HepG2 (cell line): ENCODE data around the gene STK40. TPM values are rescaled to one million over a fixed set of nuclear protein-coding genes. Genes with fewer than 3 reads are reported as not detected.

Experiments
- EED ChIP-seq: sonication (generic); formaldehyde crosslinking; IDR thresholded peaks from 2 replicates; pipeline ENCODE4 v1.5.0; 2020; ENCODE audit warnings: mild to moderate bottlenecking, missing genetic modification reagents
- HNRNPK ChIP-seq: fragments of 200-400 bp; formaldehyde crosslinking; IDR thresholded peaks from 2 replicates; pipeline ENCODE4 v1.6.1; 2018; ENCODE audit warnings: low read length, low read depth, moderate library complexity, mild to moderate bottlenecking; ENCODE audit not compliant: poor library complexity, severe bottlenecking
- KLF6 ChIP-seq: IDR thresholded peaks from 2 replicates; pipeline ENCODE4 v1.8.0; 2016; ENCODE audit warnings: missing biosample characterization, missing genetic modification reagents
- NCOR1 ChIP-seq: fragments of 200-600 bp; sonication (generic); IDR thresholded peaks from 2 replicates; pipeline ENCODE4 v1.7.0; 2017; ENCODE audit warnings: antibody characterized with exemption, low read length, borderline replicate concordance
- SMAD1 ChIP-seq: sonication (generic); formaldehyde crosslinking; IDR thresholded peaks from 2 replicates; pipeline ENCODE4 v1.4.0; 2020; ENCODE audit warnings: missing genetic modification reagents, low read depth, mild to moderate bottlenecking, borderline replicate concordance
- SMARCC2 ChIP-seq: fragments of 450-650 bp; IDR thresholded peaks from 2 replicates; pipeline ENCODE4 v1.6.1; 2017; ENCODE audit warnings: antibody characterized with exemption, mild to moderate bottlenecking
- ZNF432 ChIP-seq: sonication (generic); formaldehyde crosslinking; IDR thresholded peaks from 2 replicates; pipeline ENCODE4 v1.5.0; 2020; ENCODE audit warnings: missing genetic modification reagents, mild to moderate bottlenecking, borderline replicate concordance
- ZNF446 ChIP-seq: sonication (generic); formaldehyde crosslinking; IDR thresholded peaks from 2 replicates; pipeline ENCODE4 v1.5.0; 2020; ENCODE audit warnings: mild to moderate bottlenecking, missing genetic modification reagents
- ZNF775 ChIP-seq: sonication (generic); formaldehyde crosslinking; IDR thresholded peaks from 2 replicates; pipeline ENCODE4 v1.4.0; 2020; ENCODE audit warnings: missing genetic modification reagents, mild to moderate bottlenecking, moderate library complexity, borderline replicate concordance
- ZNF781 ChIP-seq: sonication (generic); formaldehyde crosslinking; IDR thresholded peaks from 2 replicates; pipeline ENCODE4 v1.5.1; 2020; ENCODE audit warnings: borderline replicate concordance, mild to moderate bottlenecking, missing genetic modification reagents; ENCODE audit errors: not compliant biosample characterization
- ZSCAN9 ChIP-seq: IDR thresholded peaks from 2 replicates; pipeline ENCODE4 v1.6.1; 2016; ENCODE audit warnings: borderline replicate concordance
- polyA plus RNA-seq, 8 experiments: library from polyadenylated mRNA; depleted of rRNA in 3 of 8; stranded (reverse) in 7 of 8; unstranded in 1 of 8; fragments of >200 nt; fragmentation: Illumina TruSeq in 4 of 8; extraction: Trizol in 4 of 8; gene quantifications; 2 replicates each; pipeline versions ENCODE4 v1.2.1 to v1.2.3, GENCODE V29; 2011 to 2016; ENCODE audit warnings: low read depth in 4 of 8, missing spikeins in 1 of 8, mixed read lengths in 1 of 8; ENCODE audit not compliant: insufficient read depth in 1 of 8
- total RNA-seq, 5 experiments: library from RNA; depleted of rRNA; stranded (reverse); fragments of >200 nt; fragmentation: Illumina TruSeq; extraction: Trizol; gene quantifications; 2 replicates each; pipeline ENCODE4 v1.2.3, GENCODE V29; 2016; ENCODE audit warnings: low read depth in 1 of 5
- TF ChIP-seq, protein P1 (sequence below): sonication (generic); formaldehyde crosslinking; IDR thresholded peaks from 2 replicates; pipeline ENCODE4 v1.4.0; 2020; ENCODE audit warnings: missing genetic modification reagents
- TF ChIP-seq, protein P2 (sequence below): sonication (generic); formaldehyde crosslinking; IDR thresholded peaks from 2 replicates; pipeline ENCODE4 v1.5.0; 2020; ENCODE audit warnings: mild to moderate bottlenecking, missing genetic modification reagents, borderline replicate concordance
- TF ChIP-seq, protein P3 (sequence below): sonication (generic); formaldehyde crosslinking; IDR thresholded peaks from 2 replicates; pipeline ENCODE4 v1.4.0; 2020; ENCODE audit warnings: low read depth, missing genetic modification reagents
- TF ChIP-seq, protein P4 (sequence below): sonication (generic); formaldehyde crosslinking; IDR thresholded peaks from 2 replicates; pipeline ENCODE4 v1.4.0; 2020; ENCODE audit warnings: mild to moderate bottlenecking, missing genetic modification reagents

STK40 gene
- total and polyA plus RNA-seq, 2 of the 13 experiments (the other 11 are each of a cell fraction or from before 2014, with no cell fraction given), result 33.8 to 35.1 TPM

DNA sequence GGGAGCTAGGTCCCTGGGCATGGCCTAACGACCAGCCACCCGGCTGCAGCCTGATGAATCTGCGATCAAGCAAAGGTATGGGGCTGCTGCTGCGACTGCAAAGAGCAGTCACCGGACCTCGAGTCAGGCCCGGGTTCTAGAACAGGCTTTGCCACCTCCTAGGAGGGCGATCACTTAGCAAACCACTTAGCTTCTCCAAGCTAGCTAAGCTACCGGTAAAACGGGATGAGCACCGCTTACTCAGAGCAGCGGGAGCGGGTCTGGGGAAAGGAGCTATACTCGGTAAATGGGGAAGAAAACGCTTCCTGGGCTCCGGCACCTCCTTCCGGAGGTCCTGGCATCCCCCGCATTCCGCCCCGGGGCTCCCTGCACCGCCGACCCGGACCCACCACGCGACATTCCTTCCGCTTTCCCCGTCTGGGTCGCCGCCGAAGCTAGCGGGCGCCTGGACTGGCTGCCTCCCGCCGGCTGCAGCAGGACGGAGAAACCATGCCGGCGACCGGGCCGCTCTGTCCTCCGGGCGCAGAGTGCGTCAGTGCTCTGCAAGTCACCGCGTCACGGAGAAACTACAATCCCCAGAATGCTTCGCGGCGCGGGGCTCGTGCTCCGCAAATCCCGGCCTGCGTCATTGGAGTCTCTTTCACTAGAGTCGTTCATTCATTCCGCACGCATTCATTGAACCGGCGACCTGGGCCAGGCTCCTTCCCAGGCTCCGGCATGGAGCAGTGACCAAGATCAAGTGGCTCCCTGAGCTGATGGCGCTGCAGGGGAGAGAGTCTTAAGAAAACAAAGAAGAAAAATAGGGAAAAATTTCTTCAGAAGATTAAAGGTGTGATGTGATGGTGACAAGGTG is 11.9 kb upstream of the STK40 start, which contains the start of gene LSM10 (continued):
- no peak for TF ChIP-seq HNRNPK
- TF ChIP-seq ZNF775, result no peak
- no peak for TF ChIP-seq ZNF446
- 0 out of 2 replicates have a peak, but pooled peaks have one; percentile 3 for TF ChIP-seq ZSCAN9
- no peak for TF ChIP-seq EED
- no peak for TF ChIP-seq NCOR1
- TF ChIP-seq, protein P1, sequence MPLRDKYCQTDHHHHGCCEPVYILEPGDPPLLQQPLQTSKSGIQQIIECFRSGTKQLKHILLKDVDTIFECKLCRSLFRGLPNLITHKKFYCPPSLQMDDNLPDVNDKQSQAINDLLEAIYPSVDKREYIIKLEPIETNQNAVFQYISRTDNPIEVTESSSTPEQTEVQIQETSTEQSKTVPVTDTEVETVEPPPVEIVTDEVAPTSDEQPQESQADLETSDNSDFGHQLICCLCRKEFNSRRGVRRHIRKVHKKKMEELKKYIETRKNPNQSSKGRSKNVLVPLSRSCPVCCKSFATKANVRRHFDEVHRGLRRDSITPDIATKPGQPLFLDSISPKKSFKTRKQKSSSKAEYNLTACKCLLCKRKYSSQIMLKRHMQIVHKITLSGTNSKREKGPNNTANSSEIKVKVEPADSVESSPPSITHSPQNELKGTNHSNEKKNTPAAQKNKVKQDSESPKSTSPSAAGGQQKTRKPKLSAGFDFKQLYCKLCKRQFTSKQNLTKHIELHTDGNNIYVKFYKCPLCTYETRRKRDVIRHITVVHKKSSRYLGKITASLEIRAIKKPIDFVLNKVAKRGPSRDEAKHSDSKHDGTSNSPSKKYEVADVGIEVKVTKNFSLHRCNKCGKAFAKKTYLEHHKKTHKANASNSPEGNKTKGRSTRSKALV (CRISPR knock-in tag), result 0 out of 2 replicates have a peak, but pooled peaks have one; percentile 56
- no peak for TF ChIP-seq SMARCC2
- TF ChIP-seq, protein P2, sequence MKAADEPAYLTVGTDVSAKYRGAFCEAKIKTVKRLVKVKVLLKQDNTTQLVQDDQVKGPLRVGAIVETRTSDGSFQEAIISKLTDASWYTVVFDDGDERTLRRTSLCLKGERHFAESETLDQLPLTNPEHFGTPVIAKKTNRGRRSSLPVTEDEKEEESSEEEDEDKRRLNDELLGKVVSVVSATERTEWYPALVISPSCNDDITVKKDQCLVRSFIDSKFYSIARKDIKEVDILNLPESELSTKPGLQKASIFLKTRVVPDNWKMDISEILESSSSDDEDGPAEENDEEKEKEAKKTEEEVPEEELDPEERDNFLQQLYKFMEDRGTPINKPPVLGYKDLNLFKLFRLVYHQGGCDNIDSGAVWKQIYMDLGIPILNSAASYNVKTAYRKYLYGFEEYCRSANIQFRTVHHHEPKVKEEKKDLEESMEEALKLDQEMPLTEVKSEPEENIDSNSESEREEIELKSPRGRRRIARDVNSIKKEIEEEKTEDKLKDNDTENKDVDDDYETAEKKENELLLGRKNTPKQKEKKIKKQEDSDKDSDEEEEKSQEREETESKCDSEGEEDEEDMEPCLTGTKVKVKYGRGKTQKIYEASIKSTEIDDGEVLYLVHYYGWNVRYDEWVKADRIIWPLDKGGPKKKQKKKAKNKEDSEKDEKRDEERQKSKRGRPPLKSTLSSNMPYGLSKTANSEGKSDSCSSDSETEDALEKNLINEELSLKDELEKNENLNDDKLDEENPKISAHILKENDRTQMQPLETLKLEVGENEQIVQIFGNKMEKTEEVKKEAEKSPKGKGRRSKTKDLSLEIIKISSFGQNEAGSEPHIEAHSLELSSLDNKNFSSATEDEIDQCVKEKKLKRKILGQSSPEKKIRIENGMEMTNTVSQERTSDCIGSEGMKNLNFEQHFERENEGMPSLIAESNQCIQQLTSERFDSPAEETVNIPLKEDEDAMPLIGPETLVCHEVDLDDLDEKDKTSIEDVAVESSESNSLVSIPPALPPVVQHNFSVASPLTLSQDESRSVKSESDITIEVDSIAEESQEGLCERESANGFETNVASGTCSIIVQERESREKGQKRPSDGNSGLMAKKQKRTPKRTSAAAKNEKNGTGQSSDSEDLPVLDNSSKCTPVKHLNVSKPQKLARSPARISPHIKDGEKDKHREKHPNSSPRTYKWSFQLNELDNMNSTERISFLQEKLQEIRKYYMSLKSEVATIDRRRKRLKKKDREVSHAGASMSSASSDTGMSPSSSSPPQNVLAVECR (CRISPR knock-in tag), result peak; percentile 96
- TF ChIP-seq, protein P3, sequence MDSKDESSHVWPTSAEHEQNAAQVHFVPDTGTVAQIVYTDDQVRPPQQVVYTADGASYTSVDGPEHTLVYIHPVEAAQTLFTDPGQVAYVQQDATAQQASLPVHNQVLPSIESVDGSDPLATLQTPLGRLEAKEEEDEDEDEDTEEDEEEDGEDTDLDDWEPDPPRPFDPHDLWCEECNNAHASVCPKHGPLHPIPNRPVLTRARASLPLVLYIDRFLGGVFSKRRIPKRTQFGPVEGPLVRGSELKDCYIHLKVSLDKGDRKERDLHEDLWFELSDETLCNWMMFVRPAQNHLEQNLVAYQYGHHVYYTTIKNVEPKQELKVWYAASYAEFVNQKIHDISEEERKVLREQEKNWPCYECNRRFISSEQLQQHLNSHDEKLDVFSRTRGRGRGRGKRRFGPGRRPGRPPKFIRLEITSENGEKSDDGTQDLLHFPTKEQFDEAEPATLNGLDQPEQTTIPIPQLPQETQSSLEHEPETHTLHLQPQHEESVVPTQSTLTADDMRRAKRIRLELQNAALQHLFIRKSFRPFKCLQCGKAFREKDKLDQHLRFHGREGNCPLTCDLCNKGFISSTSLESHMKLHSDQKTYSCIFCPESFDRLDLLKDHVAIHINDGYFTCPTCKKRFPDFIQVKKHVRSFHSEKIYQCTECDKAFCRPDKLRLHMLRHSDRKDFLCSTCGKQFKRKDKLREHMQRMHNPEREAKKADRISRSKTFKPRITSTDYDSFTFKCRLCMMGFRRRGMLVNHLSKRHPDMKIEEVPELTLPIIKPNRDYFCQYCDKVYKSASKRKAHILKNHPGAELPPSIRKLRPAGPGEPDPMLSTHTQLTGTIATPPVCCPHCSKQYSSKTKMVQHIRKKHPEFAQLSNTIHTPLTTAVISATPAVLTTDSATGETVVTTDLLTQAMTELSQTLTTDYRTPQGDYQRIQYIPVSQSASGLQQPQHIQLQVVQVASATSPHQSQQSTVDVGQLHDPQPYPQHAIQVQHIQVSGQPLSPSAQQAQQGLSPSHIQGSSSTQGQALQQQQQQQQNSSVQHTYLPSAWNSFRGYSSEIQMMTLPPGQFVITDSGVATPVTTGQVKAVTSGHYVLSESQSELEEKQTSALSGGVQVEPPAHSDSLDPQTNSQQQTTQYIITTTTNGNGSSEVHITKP (CRISPR knock-in tag), result no peak; the same call in 1 of the 2 replicates
- no peak for TF ChIP-seq ZNF432 (CRISPR knock-in tag)
- TF ChIP-seq ZNF781 (CRISPR knock-in tag), result peak; percentile 75
- TF ChIP-seq KLF6, result no peak
- TF ChIP-seq, protein P4, sequence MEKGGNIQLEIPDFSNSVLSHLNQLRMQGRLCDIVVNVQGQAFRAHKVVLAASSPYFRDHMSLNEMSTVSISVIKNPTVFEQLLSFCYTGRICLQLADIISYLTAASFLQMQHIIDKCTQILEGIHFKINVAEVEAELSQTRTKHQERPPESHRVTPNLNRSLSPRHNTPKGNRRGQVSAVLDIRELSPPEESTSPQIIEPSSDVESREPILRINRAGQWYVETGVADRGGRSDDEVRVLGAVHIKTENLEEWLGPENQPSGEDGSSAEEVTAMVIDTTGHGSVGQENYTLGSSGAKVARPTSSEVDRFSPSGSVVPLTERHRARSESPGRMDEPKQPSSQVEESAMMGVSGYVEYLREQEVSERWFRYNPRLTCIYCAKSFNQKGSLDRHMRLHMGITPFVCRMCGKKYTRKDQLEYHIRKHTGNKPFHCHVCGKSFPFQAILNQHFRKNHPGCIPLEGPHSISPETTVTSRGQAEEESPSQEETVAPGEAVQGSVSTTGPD (CRISPR knock-in tag), result no peak
- 0 out of 2 replicates have a peak, but pooled peaks have one; percentile 62 for TF ChIP-seq SMAD1 (CRISPR knock-in tag)
